HepG2 (cell line): ENCODE results near the gene TNFRSF11A. TPM values are rescaled to one million over a fixed set of nuclear protein-coding genes. Genes with fewer than 3 reads are reported as not detected.

ENCODE experiments used
- ATAC-seq: fragments of 200-7000 bp; cut with Tn5 transposase; 3 replicates; pipeline ENCODE4 v1.9.1; 2020; ENCODE audit warnings: mild to moderate bottlenecking, moderate library complexity
- BruUV-seq: library from RNA; stranded (reverse); fragments of 400-500 nt; replicated peaks from 2 replicates; lab custom pipeline; 2021; lab: Mats Ljungman, UMichigan
- CTCF ChIA-PET: fragments of 300-600 bp; formaldehyde crosslinking; extraction: SDS; loops from one replicate; lab custom pipeline; 2021; ENCODE audit warnings: low total read pairs, inconsistent platforms, low intra/inter-chr PET ratio; lab: Yijun Ruan, JAX
- POLR2A ChIA-PET: fragments of 350-600 bp; sonication (Branson Sonifier 250); formaldehyde crosslinking; loops from one replicate; lab custom pipeline; 2020; ENCODE audit warnings: antibody characterized with exemption, inconsistent platforms; lab: Yijun Ruan, JAX
- DNase-seq: peaks from one replicate; pipeline ENCODE4 v3.0.0-alpha.2; 2015; ENCODE audit warnings: low spot score
- FAIRE-seq: peaks from 3 replicates; lab custom pipeline; 2011; peaks lifted over from hg19 to GRCh38; lab: Jason Lieb, UNC
- H2AFZ ChIP-seq: one replicate; pipeline ENCODE4 v1.6.1; 2011; ENCODE audit warnings: low read length, inconsistent platforms
- H3K27ac ChIP-seq: fragments of 300-600 bp; 3 replicates; pipeline ENCODE4 v1.8.0; 2011; ENCODE audit warnings: mixed run types, mild to moderate bottlenecking, mixed read lengths, low read length, inconsistent platforms; ENCODE audit not compliant: insufficient read depth; ENCODE audit errors: extremely low read length
- H3K27me3 ChIP-seq, 2 experiments: fragments of 200-600 bp in 1 of 2; 2 replicates in 1 of 2; 3 replicates in 1 of 2; pipeline versions ENCODE4 v1.6.0 to v1.8.0; 2011; ENCODE audit warnings: low read length in 2 of 2, mild to moderate bottlenecking in 2 of 2, moderate library complexity in 2 of 2, inconsistent platforms in 1 of 2; ENCODE audit not compliant: insufficient read depth in 2 of 2, control insufficient read depth in 1 of 2
- H3K36me3 ChIP-seq, 2 experiments: fragments of 200-600 bp in 1 of 2; replicated peaks in 1 of 2; 2 replicates in 1 of 2; 3 replicates in 1 of 2; pipeline versions ENCODE4 v1.5.1 to v1.8.0; 2011; ENCODE audit warnings: low read length in 2 of 2, inconsistent platforms in 1 of 2; ENCODE audit not compliant: insufficient read depth in 2 of 2, control insufficient read depth in 1 of 2
- H3K4me1 ChIP-seq: 2 replicates; pipeline ENCODE4 v1.5.1; 2012; ENCODE audit warnings: low read length, inconsistent platforms; ENCODE audit not compliant: insufficient read depth
- H3K4me2 ChIP-seq: 2 replicates; pipeline ENCODE4 v1.6.0; 2011; ENCODE audit warnings: low read depth, low read length, inconsistent platforms
- H3K4me3 ChIP-seq, 3 experiments: fragments of 200-600 bp in 1 of 3; sonication (generic), shearing (Covaris generic) in 1 of 3; replicated peaks in 1 of 3; 2 replicates each; pipeline ENCODE4 v1.5.1; 2011 to 2016; ENCODE audit warnings: low read length in 3 of 3, inconsistent platforms in 2 of 3, low read depth in 2 of 3, mild to moderate bottlenecking in 2 of 3, control low read depth in 1 of 3, mixed read lengths in 1 of 3; ENCODE audit not compliant: insufficient read depth in 1 of 3
- H3K79me2 ChIP-seq: one replicate; pipeline ENCODE4 v1.6.1; 2011; ENCODE audit warnings: low read length, inconsistent platforms; ENCODE audit not compliant: insufficient read depth
- H3K9ac ChIP-seq: 2 replicates; pipeline ENCODE4 v1.6.0; 2011; ENCODE audit warnings: mild to moderate bottlenecking, low read depth, low read length, inconsistent platforms; ENCODE audit not compliant: insufficient read depth
- H3K9me3 ChIP-seq: 2 replicates; pipeline ENCODE4 v1.5.1; 2012; ENCODE audit warnings: mild to moderate bottlenecking, low read length
- H4K20me1 ChIP-seq: 2 replicates; pipeline ENCODE4 v1.6.0; 2011; ENCODE audit warnings: inconsistent platforms, mild to moderate bottlenecking, low read length, moderate library complexity; ENCODE audit not compliant: insufficient read depth
- AKNA ChIP-seq: sonication (generic); formaldehyde crosslinking; IDR thresholded peaks from 2 replicates; pipeline ENCODE4 v1.4.0; 2020; ENCODE audit warnings: missing genetic modification reagents, borderline replicate concordance
- PRDM4 ChIP-seq: sonication (generic); formaldehyde crosslinking; IDR thresholded peaks from 2 replicates; pipeline ENCODE4 v1.9.0; 2021; ENCODE audit warnings: missing genetic modification reagents, borderline replicate concordance
- RBM39 ChIP-seq: fragments of 200-400 bp; formaldehyde crosslinking; IDR thresholded peaks from one replicate; pipeline ENCODE4 v1.6.1; 2018; ENCODE audit warnings: antibody characterized with exemption, mild to moderate bottlenecking, low read depth, low read length; ENCODE audit not compliant: poor library complexity, severe bottlenecking
- REL ChIP-seq: sonication (generic); formaldehyde crosslinking; conservative IDR thresholded peaks from 2 replicates; pipeline ENCODE4 v1.8.0; 2022; ENCODE audit warnings: mild to moderate bottlenecking, missing genetic modification reagents, moderate library complexity
- SIX1 ChIP-seq: sonication (generic); formaldehyde crosslinking; IDR thresholded peaks from 2 replicates; pipeline ENCODE4 v1.4.0; 2020; ENCODE audit warnings: missing genetic modification reagents, borderline replicate concordance
- TGIF2 ChIP-seq: IDR thresholded peaks from 2 replicates; pipeline ENCODE4 v1.6.1; 2016; ENCODE audit warnings: control low read depth, missing compliant biosample characterization
- ZBTB46 ChIP-seq: sonication (generic); formaldehyde crosslinking; IDR thresholded peaks from 2 replicates; pipeline ENCODE4 v1.4.0; 2020; ENCODE audit warnings: mild to moderate bottlenecking, missing genetic modification reagents, borderline replicate concordance
- ZNF10 ChIP-seq: sonication (generic); formaldehyde crosslinking; IDR thresholded peaks from 2 replicates; pipeline ENCODE4 v1.4.0; 2020; ENCODE audit warnings: mild to moderate bottlenecking, low read depth, missing genetic modification reagents, borderline replicate concordance
- ZNF30 ChIP-seq: sonication (generic); formaldehyde crosslinking; IDR thresholded peaks from 2 replicates; pipeline ENCODE4 v1.5.0; 2020; ENCODE audit warnings: mild to moderate bottlenecking, missing genetic modification reagents
- ZNF580 ChIP-seq: IDR thresholded peaks from 2 replicates; pipeline ENCODE4 v1.6.1; 2016; ENCODE audit warnings: low read depth, borderline replicate concordance
- ZNF841 ChIP-seq: sonication (generic); formaldehyde crosslinking; IDR thresholded peaks from 2 replicates; pipeline ENCODE4 v1.8.1; 2023; ENCODE audit warnings: missing genetic modification reagents, borderline replicate concordance
- WGBS: methylation state at CpG from one replicate; pipeline ENCODE4 v1.1.6; 2017; ENCODE audit warnings: low lambda C conversion rate; 5-methylcytosine and 5-hydroxymethylcytosine counted together
- in situ Hi-C: cut with HindIII; loops from 2 replicates; pipeline ENCODE4 v1.10.0; 2017; ENCODE audit warnings: low pct_unique_long_range_greater_than_20kb; ENCODE audit not compliant: extremely low pct_ligation_motif_present
- intact Hi-C: fragments of 100-400 bp; cut with micrococcal nuclease; formaldehyde crosslinking; loops from one replicate; pipeline ENCODE4 v1.10.0; 2022; ENCODE audit not compliant: unreplicated experiment
- polyA plus RNA-seq, 8 experiments: library from polyadenylated mRNA; depleted of rRNA in 3 of 8; stranded (reverse) in 7 of 8; unstranded in 1 of 8; fragments of >200 nt; fragmentation: Illumina TruSeq in 4 of 8; extraction: Trizol in 4 of 8; gene quantifications; 2 replicates each; pipeline versions ENCODE4 v1.2.1 to v1.2.3, GENCODE V29; 2011 to 2016; ENCODE audit warnings: low read depth in 4 of 8, missing spikeins in 1 of 8, mixed read lengths in 1 of 8; ENCODE audit not compliant: insufficient read depth in 1 of 8
- total RNA-seq, 5 experiments: library from RNA; depleted of rRNA; stranded (reverse); fragments of >200 nt; fragmentation: Illumina TruSeq; extraction: Trizol; gene quantifications; 2 replicates each; pipeline ENCODE4 v1.2.3, GENCODE V29; 2016; ENCODE audit warnings: low read depth in 1 of 5

The TNFRSF11A gene
- total and polyA plus RNA-seq, 2 of the 13 experiments (the other 11 are each of a cell fraction or from before 2014, with no cell fraction given) = 4.6 to 6.4 TPM

GRCh38 chr18:62341473-62341872 lies 16.4 kb downstream of the TNFRSF11A start (continued):
- TF ChIP-seq AKNA (no peak), PRDM4 (CRISPR knock-in tag) (no peak), ZNF30 (no peak)
- TF ChIP-seq, all 625 proteins: peak for 0

- in situ Hi-C loops (no loop called here), intact Hi-C loops (no loop called here)
- TF ChIP-seq ZNF580 (CRISPR knock-in tag) = no peak
- TF ChIP-seq REL (CRISPR knock-in tag) = no peak
- TF ChIP-seq ZNF10 (CRISPR knock-in tag) = no peak
- no peak for TF ChIP-seq TGIF2
- TF ChIP-seq ZBTB46 (CRISPR knock-in tag) = no peak
- TF ChIP-seq RBM39 = no peak
- TF ChIP-seq SIX1 = no peak
- no peak for TF ChIP-seq ZNF841
- CTCF ChIA-PET = no interaction called here
- Histone ChIP-seq H2AFZ (no peak overlapping the region), H3K79me2 (no peaks in the 10 kb centered on the region), H4K20me1 (no peaks in the 10 kb centered on the region), H3K9me3 (no peaks in the 10 kb centered on the region), H3K4me1 (peaks cover 17% of the 10 kb centered on the region), H3K4me2 (no peak overlapping the region), H3K27ac (no peak overlapping the region), H3K4me3 (no peak overlapping the region), H3K27me3 (no peaks in the 10 kb centered on the region), H3K9ac (no peak overlapping the region), H3K36me3 (no peaks in the 10 kb centered on the region; a peak in 1 of 5 replicates)
- no peak for DNase-seq
- POLR2A ChIA-PET = no interaction called here
- no peak for FAIRE-seq
- no peak for ATAC-seq
- 87% methylated on average over 4 of the region's 4 CpGs for WGBS
- no TSS peak for BruUV-seq
Observed at GRCh38 chr18:62342884-62343283, 17.8 kb downstream of the TNFRSF11A start.
